Ascending aorta (tissue), 2 donors: ENCODE data around the gene OGFOD2. TPM values are rescaled to one million over a fixed set of nuclear protein-coding genes. Genes with fewer than 3 reads are reported as not detected.

Experiments
- DNase-seq, 2 donors: peaks; one replicate each; pipeline ENCODE4 v3.0.0-alpha.2; 2019; ENCODE audit warnings: low spot score in 2 of 2
- H3K27ac ChIP-seq, 2 donors: fragments of 200-600 bp; sonication (generic); one replicate each; pipeline ENCODE4 v1.5.1; 2016 to 2017; ENCODE audit warnings: mild to moderate bottlenecking in 1 of 2
- H3K27me3 ChIP-seq: fragments of 200-600 bp; sonication (generic); one replicate; pipeline ENCODE4 v1.5.1; 2017
- H3K36me3 ChIP-seq, 2 donors: fragments of 200-600 bp; sonication (generic); one replicate each; pipeline ENCODE4 v1.5.1; 2016
- H3K4me1 ChIP-seq, 2 donors: fragments of 200-600 bp; sonication (generic); one replicate each; pipeline ENCODE4 v1.5.1; 2016 to 2017; ENCODE audit warnings: mild to moderate bottlenecking in 1 of 2
- H3K4me3 ChIP-seq, 2 donors: fragments of 200-600 bp; sonication (generic); one replicate each; pipeline ENCODE4 v1.5.1; 2016 to 2017; ENCODE audit warnings: mild to moderate bottlenecking in 1 of 2
- H3K9me3 ChIP-seq, 2 donors: fragments of 200-600 bp; sonication (generic); one replicate each; pipeline ENCODE4 v1.5.1; 2016
- intact Hi-C: fragments of 100-400 bp; cut with DNase I; formaldehyde crosslinking; loops from one replicate; pipeline ENCODE4 v1.15.1; 2023
- total RNA-seq: library from RNA; depleted of rRNA; stranded (reverse); fragments of >200 nt; gene quantifications from one replicate; pipeline ENCODE4 v1.1.0, GENCODE V29; 2016
- TF ChIP-seq, protein P1 (sequence below), 3 experiments: fragments of 200-600 bp in 2 of 3; fragments of 450-650 bp in 1 of 3; sonication (generic) in 2 of 3; IDR thresholded peaks; one replicate each; pipeline ENCODE4 v1.5.1; 2016 to 2019; ENCODE audit warnings: antibody characterized with exemption in 3 of 3, mild to moderate bottlenecking in 1 of 3, moderate library complexity in 1 of 3

The OGFOD2 gene
- total RNA-seq, 1 donor from 2014 or later = 19.6 TPM

DNA sequence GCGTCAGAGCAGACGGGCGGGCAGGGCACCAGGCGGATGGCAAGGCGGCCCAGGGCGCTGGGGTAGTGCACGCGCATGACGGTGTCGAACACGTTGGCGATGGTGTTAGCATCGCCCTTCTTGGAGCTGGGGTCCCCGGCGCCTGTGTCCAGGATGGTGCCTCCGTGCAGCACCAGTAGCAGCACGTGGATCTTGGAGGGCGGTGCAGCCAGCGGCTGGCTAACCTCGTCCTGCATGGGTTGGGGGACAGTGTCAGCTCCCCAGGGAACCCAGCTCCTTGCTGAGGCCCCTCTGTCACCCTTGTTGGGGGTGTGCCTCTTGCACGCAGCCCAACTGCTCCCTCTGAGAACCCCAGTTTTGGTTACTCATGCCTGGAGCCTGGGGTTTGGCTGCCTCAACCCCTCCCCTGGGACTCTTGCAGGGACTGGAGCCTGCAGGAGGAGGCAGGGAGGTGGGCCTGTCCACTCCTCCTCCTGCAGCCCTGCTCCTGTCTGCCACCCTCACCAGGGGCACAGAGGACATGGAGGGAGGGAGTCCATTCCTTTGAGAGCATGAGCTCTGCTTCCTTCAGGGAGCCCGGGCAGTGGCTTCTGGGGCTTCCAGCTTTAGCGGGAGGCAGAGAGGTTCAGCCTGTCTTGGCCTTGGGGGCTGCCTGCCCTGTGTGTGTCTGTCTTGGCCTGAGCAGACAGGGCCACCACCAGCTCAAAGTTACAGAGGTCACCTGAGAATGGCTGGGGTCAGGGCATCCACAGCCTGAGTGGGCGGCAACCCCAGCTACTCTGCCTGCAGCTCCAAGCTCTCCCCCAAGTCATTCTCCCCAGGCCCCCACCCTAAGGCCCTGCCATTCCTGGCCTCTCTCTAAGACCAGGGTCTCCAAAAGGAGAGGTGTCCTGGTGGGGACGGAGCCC lies 22.6 kb downstream of the OGFOD2 start:
- intact Hi-C loops = no loop called here
- Histone ChIP-seq H3K4me1 (no peaks in the 10 kb centered on the region), H3K9me3 (no peaks in the 10 kb centered on the region), H3K36me3 (peaks cover 8 to 9% of the 10 kb centered on the region in 2 donors), H3K27me3 (no peaks in the 10 kb centered on the region), H3K27ac (no peak overlapping the region), H3K4me3 (no peak overlapping the region)
- DNase-seq = no peak
- TF ChIP-seq, protein P1, sequence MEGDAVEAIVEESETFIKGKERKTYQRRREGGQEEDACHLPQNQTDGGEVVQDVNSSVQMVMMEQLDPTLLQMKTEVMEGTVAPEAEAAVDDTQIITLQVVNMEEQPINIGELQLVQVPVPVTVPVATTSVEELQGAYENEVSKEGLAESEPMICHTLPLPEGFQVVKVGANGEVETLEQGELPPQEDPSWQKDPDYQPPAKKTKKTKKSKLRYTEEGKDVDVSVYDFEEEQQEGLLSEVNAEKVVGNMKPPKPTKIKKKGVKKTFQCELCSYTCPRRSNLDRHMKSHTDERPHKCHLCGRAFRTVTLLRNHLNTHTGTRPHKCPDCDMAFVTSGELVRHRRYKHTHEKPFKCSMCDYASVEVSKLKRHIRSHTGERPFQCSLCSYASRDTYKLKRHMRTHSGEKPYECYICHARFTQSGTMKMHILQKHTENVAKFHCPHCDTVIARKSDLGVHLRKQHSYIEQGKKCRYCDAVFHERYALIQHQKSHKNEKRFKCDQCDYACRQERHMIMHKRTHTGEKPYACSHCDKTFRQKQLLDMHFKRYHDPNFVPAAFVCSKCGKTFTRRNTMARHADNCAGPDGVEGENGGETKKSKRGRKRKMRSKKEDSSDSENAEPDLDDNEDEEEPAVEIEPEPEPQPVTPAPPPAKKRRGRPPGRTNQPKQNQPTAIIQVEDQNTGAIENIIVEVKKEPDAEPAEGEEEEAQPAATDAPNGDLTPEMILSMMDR (IDR thresholded peaks at IDR 0.05) = no peak

DNA sequence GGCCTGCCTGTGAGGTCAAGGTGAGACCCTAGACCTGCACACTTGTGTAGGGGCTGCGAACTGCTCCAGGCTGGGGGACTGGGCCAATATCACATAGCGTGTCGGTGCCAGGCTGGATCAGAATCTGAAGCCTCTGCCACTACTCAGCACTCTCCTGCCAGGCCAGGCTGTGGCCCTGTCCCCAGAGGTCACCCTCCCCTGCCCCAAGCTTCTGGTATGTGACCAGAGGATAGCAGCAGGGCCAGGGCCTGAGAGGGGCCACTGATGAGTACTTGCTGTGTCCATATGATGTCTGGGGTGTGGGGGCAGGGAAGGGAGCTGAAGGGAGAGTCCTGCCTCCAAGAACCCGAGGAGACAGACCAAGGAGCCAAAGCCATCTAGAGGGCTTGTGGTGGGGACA lies 23.3 kb downstream of the OGFOD2 start:
- no peak overlapping the region for H3K4me3 ChIP-seq
- H3K36me3 ChIP-seq = peaks cover 8 to 9% of the 10 kb centered on the region in 2 donors

DNA sequence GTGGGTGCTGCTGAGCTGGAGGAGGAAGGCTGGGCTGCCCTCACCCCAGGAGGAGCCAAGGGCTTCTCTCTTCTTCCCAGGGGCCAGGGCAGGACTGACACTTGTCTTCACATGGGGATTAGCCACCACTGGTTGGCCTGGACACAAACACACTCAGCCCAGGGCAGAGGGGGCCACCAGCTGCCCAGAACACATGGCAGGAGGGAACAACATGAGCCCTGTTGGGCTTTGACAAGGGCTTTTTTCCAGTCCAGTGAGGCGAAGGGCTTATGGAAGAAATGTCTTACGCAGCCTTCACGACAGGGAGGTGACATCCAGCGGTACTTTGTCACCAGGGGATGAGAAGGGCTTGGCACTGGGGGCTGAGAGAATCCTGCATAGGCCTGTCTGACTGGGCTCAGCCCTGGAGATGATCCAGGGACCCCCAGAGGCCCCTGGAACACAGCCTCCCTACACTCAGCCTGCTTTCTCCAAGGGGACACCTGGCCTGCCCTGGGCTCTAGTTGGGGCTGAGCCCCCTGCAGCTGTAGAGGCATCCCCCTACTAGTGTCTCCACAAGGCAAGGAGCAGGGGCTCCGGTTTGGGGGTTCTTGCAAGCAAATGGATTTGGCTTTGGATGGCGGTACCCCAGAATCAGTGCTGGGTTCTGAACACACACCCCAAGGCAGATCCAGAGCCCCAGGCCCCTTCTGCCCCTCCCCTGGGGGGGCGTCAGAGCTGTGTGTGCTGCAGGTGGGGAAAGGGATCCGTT lies 24.3 kb downstream of the OGFOD2 start:
- intact Hi-C loops = no loop called here
- Histone ChIP-seq H3K4me1 (no peaks in the 10 kb centered on the region), H3K27me3 (no peaks in the 10 kb centered on the region), H3K4me3 (no peak overlapping the region), H3K27ac (no peak overlapping the region), H3K9me3 (no peaks in the 10 kb centered on the region), H3K36me3 (peaks cover 10 to 11% of the 10 kb centered on the region in 2 donors)
- DNase-seq = no peak
- TF ChIP-seq, protein P1 (IDR thresholded peaks at IDR 0.05) = no peak

More for the DNA sequence above, 23.3 kb downstream of the OGFOD2 start:
- intact Hi-C loops = no loop called here
- no peak overlapping the region for H3K27ac ChIP-seq
- TF ChIP-seq, protein P1 (IDR thresholded peaks at IDR 0.05) = no peak
- H3K4me1 ChIP-seq = no peaks in the 10 kb centered on the region
- no peaks in the 10 kb centered on the region for H3K9me3 ChIP-seq
- no peaks in the 10 kb centered on the region for H3K27me3 ChIP-seq
- DNase-seq = no peak

DNA sequence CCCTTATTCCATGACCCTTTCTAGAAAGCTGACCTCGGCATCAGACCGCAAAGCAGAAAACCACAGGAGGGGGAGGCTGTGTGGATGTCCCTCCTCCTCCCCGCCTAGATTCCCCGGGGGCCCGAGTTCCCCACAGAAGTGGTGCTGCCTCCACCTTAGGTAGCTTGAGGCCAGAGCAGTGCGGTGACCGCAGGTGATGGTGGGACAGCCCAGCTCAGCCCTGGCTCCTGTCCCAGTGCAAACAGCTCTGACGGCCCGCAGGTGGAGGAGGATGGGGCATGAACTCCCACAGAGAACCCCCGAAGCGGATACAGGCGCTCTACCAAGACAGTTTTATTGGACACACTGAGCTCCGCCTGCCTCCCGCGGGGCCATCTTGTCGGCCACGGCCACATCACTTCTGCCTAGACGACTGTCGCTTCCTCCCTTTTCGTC lies 25.0 kb downstream of the OGFOD2 start:
- Histone ChIP-seq H3K4me3 (no peak overlapping the region), H3K27ac (no peak overlapping the region), H3K9me3 (no peaks in the 10 kb centered on the region), H3K36me3 (peaks cover 16 to 17% of the 10 kb centered on the region in 2 donors), H3K27me3 (no peaks in the 10 kb centered on the region), H3K4me1 (no peaks in the 10 kb centered on the region)
- intact Hi-C loops = no loop called here
- DNase-seq = no peak
- TF ChIP-seq, protein P1 (IDR thresholded peaks at IDR 0.05) = no peak

DNA sequence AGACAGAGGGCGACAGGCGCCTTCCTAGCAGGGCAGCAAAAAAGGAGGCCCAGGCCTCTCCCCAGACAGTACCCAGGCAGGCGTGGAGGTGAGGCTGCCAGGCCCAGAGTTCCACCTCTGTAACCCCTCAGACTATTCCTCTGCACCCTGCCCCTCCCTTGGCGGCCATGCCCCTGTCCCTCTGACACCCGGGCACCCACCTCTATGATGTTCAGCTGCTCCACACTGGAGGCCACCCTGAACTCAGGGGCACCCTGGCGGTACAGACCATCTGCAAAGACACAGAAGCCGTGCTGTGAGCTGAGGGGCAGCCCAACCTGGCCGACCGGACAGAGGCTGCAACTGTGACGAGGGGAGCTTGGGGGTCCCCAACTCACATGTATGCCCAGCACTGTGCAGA lies 25.5 kb downstream of the OGFOD2 start:
- TF ChIP-seq, protein P1 (IDR thresholded peaks at IDR 0.05) = no peak
- DNase-seq = no peak
- Histone ChIP-seq H3K4me1 (no peaks in the 10 kb centered on the region), H3K9me3 (no peaks in the 10 kb centered on the region), H3K27ac (no peak overlapping the region), H3K36me3 (peaks cover 19% of the 10 kb centered on the region in 2 donors), H3K27me3 (no peaks in the 10 kb centered on the region), H3K4me3 (no peak overlapping the region)
- intact Hi-C loops = no loop called here
